Measurements from ENCODE around the gene EIPR1.

Gene EIPR1

DNA sequence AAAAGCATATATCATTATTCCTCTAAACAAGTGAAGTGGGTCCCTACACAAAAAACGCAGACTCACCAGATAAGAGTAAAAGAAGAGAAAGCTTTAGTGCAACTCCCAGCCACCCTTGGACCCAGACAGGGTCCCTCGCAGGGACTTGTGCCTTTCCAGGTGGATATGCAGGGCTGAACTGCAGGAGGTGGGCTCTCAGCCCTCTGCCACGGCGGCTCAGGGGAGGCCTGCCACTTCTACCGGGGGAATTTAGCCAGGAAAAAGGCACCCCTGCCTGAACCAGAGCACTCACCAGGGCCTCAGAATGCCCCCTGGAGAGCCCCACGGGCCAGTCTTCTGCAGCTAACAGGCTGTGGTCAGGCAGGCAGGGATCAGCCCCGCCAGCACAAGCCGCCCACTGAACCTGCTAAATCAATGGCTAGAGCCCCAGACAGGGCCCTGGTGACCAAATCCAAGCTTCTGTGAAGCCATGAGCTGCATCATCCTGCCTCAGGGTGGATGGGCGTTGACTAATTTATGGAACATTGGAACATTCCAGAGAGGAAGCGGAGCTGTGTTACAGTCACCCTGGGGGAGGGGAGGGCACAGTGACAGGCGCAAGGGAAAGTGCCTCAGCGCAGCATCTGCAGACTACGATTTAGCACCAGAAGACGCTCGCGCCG, 209.3 kb downstream of the EIPR1 start:
- DNase-seq: no peak

DNA sequence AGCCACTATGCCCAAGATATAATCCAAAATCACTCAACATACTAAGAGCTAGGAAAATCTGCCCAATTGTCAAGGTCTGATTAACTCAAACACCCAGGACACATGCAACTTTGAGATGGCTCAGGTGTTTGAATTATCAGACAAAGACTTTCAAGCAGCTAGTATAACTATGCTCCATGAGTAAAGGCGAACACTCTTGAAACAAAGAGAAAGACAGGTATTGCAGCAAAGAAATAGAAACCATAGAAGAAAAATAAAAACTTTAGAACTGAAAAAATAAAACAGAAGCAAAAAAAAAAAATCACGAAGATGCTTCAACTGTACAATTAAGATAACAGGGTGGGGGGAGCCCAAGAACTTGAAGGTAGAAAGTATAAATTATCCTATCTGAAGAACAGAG, 214.2 kb downstream of the EIPR1 start:
- no peak for DNase-seq

DNA sequence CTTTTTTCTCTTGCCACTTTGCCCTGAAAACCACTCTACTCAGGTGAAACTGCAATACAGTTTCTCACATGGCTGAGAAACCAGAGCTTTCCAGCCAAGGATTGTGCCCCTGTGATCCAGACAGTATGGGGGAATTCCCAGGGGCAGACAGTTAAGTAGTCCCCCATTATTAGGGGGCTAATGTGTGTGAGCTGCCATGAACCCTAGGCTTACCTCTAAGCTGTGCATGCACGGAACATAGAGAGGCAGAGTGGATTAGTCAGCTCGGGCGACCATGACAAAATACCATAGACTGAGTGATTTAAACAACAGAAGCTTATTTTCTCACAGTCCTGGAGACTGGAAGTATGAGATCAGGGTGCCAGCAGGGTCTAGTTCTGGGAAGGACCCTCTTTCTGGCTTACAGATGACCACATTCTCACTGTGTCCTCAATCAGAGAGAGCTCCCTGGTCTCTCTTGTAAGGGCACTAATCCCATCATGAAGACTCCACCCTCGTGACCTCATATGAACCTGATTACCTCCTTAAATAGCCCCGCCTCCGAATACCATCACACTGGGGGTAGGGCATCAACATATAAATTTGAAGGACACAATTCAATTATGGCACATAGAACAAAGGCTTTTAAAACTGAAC, 215.1 kb downstream of the EIPR1 start:
- DNase-seq: no peak

DNA sequence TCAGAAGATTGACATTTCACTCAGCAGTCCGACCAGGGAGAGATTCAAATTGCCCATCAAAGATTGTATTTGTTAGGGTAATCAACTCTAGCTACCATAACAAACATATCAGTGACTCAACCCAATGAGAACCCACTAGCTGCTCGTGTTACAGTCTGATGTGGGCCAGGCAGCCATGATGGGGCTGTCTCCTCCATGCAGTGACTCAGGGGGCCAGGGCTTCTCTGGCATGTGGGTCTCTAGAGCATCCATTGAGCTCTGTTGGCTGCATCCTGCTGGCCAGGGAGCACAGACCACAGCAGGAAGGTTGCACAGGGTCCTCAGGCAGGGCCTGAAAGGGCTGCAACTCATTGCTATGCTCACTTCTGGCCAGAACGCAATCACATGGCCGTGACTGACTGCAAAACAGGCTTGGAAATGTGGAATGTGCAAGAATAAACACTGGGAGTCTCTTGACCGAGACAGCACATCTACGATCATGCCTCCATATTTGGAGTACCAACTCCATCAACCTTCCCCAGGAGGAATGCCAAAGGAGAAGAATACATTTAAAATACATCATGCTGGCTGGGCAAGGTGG, 216.8 kb downstream of the EIPR1 start:
- no peak for DNase-seq

DNA sequence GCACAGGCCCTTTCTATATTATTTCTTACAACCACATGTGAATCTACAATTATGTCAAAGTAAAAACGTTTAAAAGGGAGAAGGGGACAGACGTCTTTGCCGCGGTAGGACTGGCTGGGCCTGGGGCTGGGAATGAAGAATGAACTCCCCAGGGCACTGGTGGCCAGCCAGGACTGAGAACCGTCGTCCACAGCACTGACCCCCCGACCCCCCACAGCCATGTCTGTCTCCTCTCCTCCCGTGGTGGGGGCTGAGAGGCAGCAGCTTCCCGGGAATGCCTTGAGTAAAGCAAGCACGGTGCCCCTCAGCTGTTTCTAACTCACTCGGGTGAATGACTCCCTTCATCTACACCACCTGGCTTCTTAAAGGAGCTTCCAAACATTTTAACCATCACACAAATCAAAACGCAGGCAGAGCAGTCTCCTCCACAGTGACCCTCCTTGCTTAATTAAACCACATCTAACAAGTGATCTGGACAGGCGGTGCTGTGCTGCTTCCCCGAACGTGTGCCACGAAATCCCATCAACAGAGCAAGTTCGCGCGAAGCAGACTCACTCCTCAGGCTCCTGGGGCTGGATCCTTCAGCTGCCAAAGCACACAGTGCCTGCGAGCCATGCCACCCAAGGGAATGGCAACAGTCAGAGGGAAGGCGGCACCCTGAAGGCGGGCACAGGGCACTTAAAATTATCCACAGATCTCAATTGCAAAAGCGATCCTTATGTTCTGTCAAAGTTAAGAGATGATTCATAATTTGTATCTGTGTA, 217.7 kb downstream of the EIPR1 start:
- DNase-seq: no peak

DNA sequence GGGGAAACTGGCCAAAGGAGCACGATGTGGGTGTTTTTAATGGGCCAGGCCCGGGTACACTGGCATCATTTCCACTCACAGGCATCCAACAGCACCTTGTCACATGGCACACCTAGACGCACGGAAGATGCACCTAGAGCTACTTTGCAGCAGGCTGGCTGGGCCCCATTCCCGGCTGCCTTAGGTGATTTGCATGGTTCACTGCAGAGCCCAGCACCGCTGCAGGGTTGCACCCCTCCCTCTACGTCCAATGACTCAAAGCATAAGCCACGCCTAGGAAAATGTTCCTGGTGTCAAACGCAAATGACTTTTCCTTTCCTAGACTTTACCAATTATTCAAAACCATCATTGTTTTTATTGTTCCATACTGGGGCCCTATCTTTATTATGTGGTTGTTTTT, 222.9 kb downstream of the EIPR1 start:
- DNase-seq: no peak

DNA sequence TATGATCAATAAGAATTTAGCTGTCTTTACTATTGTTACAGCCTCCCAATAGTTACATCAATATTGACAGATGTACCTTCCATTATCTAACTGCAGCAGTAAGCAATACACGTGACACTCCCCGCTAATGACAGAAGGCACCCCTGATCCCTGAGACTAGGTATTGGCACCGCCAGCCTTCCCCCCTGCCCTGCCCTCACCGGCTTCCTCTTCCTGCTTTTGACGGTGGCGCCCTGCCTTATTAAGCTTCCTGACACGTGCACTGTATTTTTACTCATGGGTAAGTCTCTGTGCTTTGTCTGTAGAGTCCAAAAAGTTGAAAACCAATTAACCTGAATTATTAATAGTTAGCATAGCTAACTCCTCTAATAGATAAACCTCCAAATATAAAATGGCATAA, 223.5 kb downstream of the EIPR1 start:
- DNase-seq: no peak

DNA sequence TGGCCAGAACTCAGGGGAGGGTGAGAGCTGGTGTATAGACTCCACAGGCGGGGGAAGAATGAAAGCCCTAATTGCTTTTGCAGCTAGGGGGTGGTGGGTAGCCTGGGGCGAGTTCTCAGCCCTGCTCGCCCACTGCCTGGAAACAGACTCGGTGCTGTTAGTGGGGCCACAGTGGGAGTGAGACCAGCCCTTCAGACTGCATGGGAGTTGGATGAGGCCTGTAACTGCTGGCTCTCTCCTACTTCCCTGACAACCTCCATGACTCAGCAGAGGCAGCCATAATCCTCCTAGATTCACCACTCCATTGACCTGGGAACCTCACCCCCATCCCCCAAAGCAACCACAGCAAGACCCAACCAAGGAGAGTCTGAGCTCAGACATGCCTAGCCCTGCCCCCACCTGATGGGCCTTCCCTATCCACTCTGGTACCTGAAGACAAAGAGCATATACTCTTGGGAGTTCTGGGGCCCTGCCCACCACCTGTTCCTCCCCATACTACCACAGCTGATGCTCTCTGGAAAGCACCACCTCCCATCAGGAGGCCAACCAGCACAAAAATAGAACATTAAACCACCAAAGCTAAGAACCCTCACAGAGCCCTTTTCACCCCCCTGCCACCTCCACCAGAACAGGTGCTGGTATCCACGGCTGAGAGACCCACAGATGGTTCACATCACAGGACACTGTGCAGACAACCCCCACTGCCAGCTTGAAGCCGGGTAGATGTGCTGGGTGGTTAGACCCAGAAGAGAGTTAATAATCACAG, 226.3 kb downstream of the EIPR1 start:
- no peak for DNase-seq

DNA sequence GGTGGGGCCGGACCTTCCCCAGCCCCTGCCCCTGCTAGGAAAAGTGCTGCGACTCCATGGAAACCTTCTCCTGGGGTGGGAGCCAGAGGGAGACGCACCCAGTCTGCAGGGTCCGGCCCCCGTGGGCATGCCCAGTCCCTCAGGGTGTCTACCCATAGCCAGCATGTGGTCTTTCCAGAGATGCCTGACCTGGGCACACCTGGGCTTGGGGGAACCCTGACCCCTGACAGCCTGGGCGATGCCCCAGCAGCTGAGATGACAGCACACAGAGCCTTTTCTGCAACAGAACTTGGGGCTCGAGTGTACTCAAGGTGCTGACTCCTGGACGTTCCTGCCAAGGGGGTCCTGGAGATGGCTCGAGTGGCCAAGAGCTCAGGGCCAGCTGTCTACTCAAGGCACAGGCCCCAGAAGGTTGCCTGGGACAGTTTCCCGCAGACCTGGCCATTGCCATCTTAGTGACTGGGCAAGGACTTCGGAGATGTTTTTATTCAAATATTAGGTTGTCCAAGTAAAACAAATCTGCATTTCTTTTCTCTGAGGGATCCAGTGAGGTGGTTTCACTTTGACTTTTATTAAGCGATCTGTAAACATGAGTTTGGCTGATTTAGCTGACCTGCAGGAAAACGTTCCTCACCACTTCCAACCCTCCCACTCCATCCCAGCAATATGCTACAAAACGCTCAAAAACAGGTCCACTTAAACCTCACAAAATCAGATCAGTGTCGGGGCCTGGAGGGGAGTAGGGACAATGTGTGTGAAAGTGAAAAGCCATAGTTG, 228.0 kb downstream of the EIPR1 start:
- DNase-seq: no peak

DNA sequence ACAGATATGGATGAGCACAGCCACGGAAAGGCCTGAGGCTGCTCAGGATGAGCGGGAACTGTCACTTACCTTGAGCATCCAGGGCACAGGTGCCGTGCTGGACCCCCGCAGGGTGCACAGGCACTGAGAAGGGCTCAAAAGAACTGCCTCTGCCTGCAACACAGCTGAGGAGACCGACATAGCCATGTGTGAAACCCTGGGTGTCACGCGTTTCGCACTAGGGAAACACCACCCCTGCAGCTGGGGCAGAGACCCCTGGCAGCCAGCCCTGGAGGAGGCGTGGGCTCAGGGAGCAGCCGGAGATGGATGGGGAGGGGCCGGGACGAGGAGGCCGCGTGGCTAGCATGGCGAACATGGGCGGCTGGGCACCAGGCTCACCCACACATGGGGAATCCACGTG, 228.9 kb downstream of the EIPR1 start:
- DNase-seq: no peak

DNA sequence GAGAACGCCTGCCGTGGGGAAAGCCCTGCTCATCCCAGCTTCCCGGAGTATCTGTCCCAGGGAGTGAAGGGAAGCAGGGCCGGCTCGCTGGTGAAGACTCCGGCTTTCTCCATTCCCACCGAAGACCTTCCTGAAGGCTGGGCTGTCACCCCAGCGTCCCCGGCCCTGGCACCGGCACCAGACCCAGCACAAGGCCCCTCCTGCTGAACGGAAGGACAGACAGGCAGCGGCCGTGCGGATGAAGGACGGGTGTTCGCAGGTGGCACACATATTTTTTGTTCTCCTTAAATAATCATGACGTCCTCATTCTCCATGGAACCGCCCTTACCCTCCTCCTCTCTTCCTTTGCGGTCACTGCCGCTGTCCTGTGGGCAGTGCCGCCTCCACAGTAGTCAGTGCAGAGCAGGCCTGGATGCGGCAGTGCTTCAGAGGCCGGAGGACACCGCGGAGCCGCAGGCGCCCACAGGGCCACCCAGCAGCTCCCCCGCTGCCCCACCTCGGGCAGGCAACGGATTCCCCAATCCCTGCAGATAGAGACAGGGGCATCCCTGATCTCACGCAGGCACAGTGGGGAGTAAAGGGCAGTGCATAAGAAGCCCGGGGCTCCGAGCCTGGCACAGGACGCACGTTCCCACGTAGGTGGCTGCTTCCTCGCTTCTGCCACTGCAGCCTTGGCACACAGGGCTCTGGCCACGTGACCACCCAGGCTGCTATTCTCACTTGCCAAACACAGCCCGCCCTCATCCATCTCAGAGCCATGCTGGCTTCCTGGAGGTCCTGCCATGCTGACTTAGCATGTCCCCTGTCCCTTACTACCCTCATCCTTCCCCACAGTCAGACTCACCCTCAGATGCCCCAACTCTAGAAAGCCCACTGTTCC, 229.7 kb downstream of the EIPR1 start:
- no peak for DNase-seq

DNA sequence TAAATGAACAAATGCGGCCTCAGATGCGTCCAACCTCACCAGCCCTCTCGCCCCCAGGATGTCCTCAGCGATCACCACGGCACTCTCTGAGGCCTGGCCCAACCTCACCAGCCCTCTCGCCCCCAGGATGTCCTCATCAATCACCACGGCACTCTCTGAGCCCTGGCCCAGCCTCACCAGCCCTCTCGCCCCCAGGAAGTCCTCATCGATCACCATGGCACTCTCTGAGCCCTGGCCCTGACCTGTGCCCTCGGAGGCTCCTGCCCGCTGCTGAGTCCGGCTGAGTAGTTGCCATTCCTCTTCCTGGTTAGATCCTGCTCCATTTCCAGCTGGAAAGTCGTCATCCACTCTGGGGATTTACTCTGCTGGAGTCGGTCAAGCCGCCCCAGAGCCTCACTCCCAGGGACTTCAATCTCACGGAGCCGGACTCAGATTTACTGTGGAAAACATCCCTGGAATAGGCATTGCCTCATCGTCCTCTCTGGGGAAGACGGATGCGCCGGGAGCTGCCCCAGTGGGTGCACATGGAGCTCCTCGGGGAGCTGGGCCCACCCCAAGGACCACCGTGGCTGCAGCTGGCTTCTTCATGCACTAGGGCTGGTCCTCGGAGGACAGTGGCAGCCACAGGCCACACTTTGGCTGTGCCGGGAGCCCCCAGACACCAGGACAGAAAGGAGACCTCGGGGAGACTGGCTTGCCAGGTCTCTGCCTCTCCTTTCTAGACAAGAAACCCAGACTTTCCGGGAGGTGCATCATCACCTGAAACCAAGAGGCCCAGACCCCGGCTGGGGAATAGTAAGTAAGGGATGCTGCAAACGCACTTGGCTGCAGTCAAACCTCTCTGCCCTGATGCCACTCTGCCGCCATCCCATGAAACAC, 230.6 kb downstream of the EIPR1 start:
- no peak for DNase-seq

DNA sequence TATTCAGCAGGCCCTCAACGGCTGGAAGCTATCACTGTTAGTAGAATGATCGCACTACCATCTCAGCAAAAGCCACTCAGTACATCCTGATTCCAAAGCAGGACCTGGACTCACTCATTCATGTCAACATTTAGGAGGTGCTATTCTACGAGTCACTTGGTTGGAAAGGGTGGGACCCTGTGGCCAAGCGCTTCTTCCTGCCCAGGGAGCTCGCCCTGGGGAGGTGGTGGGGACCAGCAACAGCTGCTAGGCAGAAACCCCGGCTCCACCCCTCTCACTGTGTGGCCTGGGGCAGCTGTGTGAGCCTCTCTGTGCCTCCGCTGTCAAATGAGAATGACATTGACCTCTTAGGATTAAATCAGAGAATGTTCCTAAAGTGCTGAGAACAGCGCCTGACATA, 231.4 kb downstream of the EIPR1 start:
- DNase-seq: no peak

DNA sequence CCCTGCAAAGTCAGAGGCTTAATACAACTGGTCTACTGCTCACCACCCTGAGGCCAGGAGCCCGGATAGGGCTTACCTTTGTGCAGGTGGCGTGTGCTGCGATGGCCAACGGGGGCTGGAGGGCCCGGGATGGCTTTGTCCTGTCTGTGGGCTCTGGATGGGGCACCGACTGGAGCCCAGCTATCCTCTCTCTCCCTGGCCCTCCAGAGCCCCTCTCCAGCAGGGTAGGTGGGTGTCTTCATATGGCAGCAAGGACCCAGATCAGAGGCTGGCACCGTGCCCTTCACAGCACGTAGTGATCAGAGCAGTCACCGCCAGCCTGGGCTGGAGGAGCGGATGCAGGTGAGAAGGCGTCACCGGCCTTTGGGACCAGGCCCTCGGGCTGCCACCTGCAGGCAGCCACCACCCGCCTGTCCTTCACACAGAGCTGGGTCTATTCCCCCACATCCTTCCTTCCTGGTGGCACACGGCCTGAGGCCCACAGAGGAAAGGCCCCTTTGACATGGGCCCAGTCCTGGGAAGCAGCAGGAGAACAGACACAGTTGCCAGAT, 232.1 kb downstream of the EIPR1 start:
- DNase-seq: no peak

DNA sequence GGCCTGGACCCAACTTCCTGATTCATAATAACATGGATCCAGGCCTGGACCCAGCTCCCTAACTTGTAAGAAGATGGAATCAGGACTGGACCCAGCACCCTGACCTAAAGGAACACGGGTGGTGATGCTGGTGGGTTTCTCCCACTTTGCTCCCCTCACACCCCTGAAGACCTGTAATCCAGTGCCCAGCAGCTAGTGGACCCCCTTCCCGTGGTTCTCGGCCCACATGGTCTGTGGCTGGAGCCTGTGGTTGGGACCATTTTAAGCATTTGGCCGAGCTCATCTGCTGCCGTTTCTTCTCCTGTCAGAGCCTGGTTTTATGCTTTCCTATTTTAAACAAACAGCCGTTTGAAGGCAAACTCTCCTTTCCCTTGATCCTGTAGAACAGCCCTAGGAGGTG, 232.8 kb downstream of the EIPR1 start:
- no peak for DNase-seq

DNA sequence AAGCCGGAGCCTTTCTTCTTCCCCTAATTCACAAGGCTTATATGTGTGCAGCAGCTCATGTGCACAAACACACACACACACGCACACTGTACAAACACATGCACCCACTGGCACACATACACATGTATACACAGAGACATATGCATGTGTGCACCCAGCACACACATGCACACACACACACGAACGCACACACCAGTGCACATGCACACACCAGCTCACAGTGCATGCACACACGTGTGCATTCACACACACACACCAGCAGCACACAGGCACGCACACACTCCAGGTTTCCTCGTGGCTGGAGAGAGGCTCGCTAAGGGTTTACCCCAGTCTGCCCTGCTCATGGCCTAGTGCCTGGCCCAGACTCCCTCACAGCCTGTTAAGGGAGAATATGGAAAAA, 234.0 kb downstream of the EIPR1 start:
- no peak for DNase-seq

DNA sequence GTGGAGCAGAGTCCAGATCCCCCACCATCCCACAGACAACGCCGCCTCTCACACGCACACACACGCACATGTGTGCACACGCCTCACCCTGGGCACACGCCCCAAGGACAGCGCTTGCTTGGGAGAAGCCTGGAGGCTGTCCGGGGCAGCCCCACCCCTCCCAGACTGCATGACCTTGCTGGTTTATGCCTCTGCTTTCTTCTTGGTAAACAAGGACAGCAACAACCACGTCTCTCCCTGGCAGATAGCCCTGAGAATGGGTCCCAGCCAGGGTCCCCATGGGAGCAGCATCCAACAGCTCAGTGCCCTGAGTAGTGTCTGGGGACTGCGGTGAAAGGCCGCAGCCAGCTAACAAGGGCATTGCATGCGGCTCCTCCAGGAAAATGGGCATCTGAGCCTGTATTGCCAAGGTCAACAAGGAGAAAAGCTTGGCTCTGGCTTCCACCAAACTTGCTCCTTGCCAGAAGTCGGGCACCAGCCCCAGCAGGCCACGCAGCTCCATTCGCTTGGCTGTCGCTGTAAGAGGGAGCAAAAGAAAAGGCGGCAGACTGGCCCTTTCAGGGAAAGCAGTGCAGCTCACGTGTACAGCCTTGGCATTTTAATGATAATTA, 234.6 kb downstream of the EIPR1 start:
- no peak for DNase-seq

DNA sequence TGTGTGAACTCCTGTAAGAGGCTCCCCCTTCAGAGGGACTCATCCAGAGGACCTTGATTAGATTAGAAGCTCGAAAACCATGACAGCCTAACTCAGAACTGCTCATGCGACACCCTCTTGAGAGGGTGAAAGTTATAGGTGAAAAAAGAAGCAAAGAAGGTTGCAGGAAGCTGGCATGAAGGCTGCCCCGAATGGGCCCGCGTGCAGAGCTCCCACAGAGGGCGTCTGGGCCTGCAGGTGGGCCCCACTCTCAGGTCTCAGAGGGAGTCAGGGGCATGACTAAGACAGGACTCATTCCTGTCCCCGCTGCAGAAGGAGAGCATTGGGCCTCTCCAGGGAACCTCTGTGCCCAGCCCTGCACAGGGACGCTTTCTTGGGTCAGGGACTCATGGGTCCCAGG, 235.4 kb downstream of the EIPR1 start:
- DNase-seq: no peak

DNA sequence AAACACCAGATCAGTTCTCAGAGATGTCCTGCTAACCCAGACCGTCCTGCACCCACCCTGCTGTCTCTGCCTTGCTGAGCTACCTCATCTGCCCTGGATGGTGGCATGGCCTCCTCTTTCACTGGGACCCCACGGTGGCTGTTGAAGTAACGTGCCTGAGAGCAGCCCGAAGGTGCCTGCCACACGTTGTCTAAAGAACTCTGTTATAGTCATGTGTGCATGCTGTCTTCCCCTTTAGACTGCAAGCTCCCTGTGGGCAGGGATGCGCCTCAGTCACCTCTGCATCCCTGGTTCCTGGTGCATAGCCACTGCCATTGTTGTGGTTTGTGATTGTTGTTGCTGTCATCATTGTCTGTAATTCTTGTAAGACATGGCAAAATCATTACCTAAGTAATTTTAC, 235.9 kb downstream of the EIPR1 start:
- DNase-seq: no peak

DNA sequence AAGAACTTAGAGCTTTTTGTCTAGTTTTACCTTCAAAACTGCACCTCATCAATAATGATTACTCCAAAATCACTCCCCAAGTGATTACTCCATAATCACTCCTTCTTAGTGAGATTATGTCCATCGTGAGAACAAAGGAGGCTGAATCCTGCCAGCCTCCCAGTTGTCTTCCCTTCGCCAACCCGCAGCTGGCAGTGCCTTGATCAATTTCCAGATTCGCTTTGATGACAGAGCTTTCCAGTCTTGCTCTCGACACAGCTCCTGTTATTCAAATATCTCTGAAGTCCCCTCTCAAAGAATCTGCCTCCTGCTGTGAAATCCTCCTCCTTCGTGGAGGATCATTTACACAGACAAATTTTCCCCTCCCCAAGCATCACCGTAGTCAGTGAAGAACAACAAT, 237.7 kb downstream of the EIPR1 start:
- no peak for DNase-seq
